HepG2 (cell line): ENCODE results near the gene CCDC183. TPM values are rescaled to one million over a fixed set of nuclear protein-coding genes. Genes with fewer than 3 reads are reported as not detected.

ENCODE experiments used
- ATF1 ChIP-seq: IDR thresholded peaks from 2 replicates; pipeline ENCODE4 v1.6.1; 2016; ENCODE audit warnings: mild to moderate bottlenecking, control low read depth
- ATM ChIP-seq: fragments of 450-650 bp; IDR thresholded peaks from 2 replicates; pipeline ENCODE4 v1.7.1; 2017; ENCODE audit warnings: mild to moderate bottlenecking, borderline replicate concordance
- CENPBD1 ChIP-seq: sonication (generic); formaldehyde crosslinking; IDR thresholded peaks from 2 replicates; pipeline ENCODE4 v1.8.0; 2022; ENCODE audit warnings: missing genetic modification reagents, low read depth, mild to moderate bottlenecking, borderline replicate concordance
- CTCF ChIP-seq: sonication (generic); formaldehyde crosslinking; IDR thresholded peaks from 2 replicates; pipeline ENCODE4 v1.5.0; 2020; ENCODE audit warnings: mild to moderate bottlenecking, missing genetic modification reagents, moderate library complexity
- GATA4 ChIP-seq: sonication (generic); IDR thresholded peaks from 2 replicates; pipeline ENCODE4 v1.6.1; 2016; ENCODE audit warnings: antibody characterized with exemption, low read depth, borderline replicate concordance
- GLI4 ChIP-seq: sonication (generic); formaldehyde crosslinking; IDR thresholded peaks from 2 replicates; pipeline ENCODE4 v1.5.1; 2020; ENCODE audit warnings: missing genetic modification reagents, mild to moderate bottlenecking, moderate library complexity, borderline replicate concordance
- MXD3 ChIP-seq: IDR thresholded peaks from 2 replicates; pipeline ENCODE4 v1.6.1; 2016; ENCODE audit warnings: mild to moderate bottlenecking, missing biosample characterization, missing genetic modification reagents
- NFIB ChIP-seq: sonication (generic); formaldehyde crosslinking; IDR thresholded peaks from 2 replicates; pipeline ENCODE4 v1.9.0; 2021; ENCODE audit warnings: missing genetic modification reagents, mild to moderate bottlenecking, borderline replicate concordance
- SNAPC4 ChIP-seq: sonication (generic); formaldehyde crosslinking; IDR thresholded peaks from 2 replicates; pipeline ENCODE4 v1.4.0; 2020; ENCODE audit warnings: mild to moderate bottlenecking, missing genetic modification reagents
- U2AF1 ChIP-seq: fragments of 200-400 bp; formaldehyde crosslinking; optimal IDR thresholded peaks from 2 replicates; pipeline ENCODE3; 2017; ENCODE audit warnings: mild to moderate bottlenecking, low read depth, low read length
- YY1 ChIP-seq: IDR thresholded peaks from 2 replicates; pipeline ENCODE4 v1.6.1; 2011; ENCODE audit warnings: low read length, low read depth, moderate library complexity, mild to moderate bottlenecking; ENCODE audit not compliant: insufficient read depth, insufficient replicate concordance
- ZBTB7B ChIP-seq: sonication (generic); formaldehyde crosslinking; IDR thresholded peaks from 2 replicates; pipeline ENCODE4 v1.4.0; 2020; ENCODE audit warnings: missing genetic modification reagents
- ZFAT ChIP-seq: sonication (generic); formaldehyde crosslinking; conservative IDR thresholded peaks from 2 replicates; pipeline ENCODE4 v1.8.1; 2023; ENCODE audit warnings: missing genetic modification reagents, inconsistent platforms
- ZFP36 ChIP-seq: fragments of 150-350 bp; IDR thresholded peaks from 2 replicates; pipeline ENCODE4 v1.6.1; 2018; ENCODE audit warnings: borderline replicate concordance, low read length, low read depth; ENCODE audit not compliant: partially characterized antibody
- ZNF234 ChIP-seq: sonication (generic); formaldehyde crosslinking; conservative IDR thresholded peaks from 2 replicates; pipeline ENCODE4 v1.5.1; 2020; ENCODE audit warnings: mild to moderate bottlenecking, missing genetic modification reagents
- ZNF687 ChIP-seq: sonication (generic); formaldehyde crosslinking; IDR thresholded peaks from 2 replicates; pipeline ENCODE4 v1.5.1; 2020; ENCODE audit warnings: mild to moderate bottlenecking, missing genetic modification reagents, moderate library complexity
- polyA plus RNA-seq, 8 experiments: library from polyadenylated mRNA; depleted of rRNA in 3 of 8; stranded (reverse) in 7 of 8; unstranded in 1 of 8; fragments of >200 nt; fragmentation: Illumina TruSeq in 4 of 8; extraction: Trizol in 4 of 8; gene quantifications; 2 replicates each; pipeline versions ENCODE4 v1.2.1 to v1.2.3, GENCODE V29; 2011 to 2016; ENCODE audit warnings: low read depth in 4 of 8, missing spikeins in 1 of 8, mixed read lengths in 1 of 8; ENCODE audit not compliant: insufficient read depth in 1 of 8
- total RNA-seq, 5 experiments: library from RNA; depleted of rRNA; stranded (reverse); fragments of >200 nt; fragmentation: Illumina TruSeq; extraction: Trizol; gene quantifications; 2 replicates each; pipeline ENCODE4 v1.2.3, GENCODE V29; 2016; ENCODE audit warnings: low read depth in 1 of 5

Gene CCDC183
- total and polyA plus RNA-seq, 2 of the 13 experiments (the other 11 are each of a cell fraction or from before 2014, with no cell fraction given) = 5.0 to 66.4 TPM

GRCh38 chr9:136799079-136799853, 3.1 kb downstream of the CCDC183 start (continued):
- TF ChIP-seq U2AF1 = peak; percentile 95
- TF ChIP-seq ZNF687 (CRISPR knock-in tag) = peak; percentile 96
- 0 out of 2 replicates have a peak, but pooled peaks have one; percentile 8 for TF ChIP-seq CTCF (CRISPR knock-in tag)
- no peak; the same call in 1 of the 2 replicates for TF ChIP-seq CENPBD1
- peak; percentile 36 for TF ChIP-seq YY1
- peak; percentile 64; the same call in 1 of the 2 replicates for TF ChIP-seq GATA4
- TF ChIP-seq ATM = no peak
- peak; percentile 86; the same call in 1 of the 2 replicates for TF ChIP-seq GLI4 (CRISPR knock-in tag)
- TF ChIP-seq ZBTB7B (CRISPR knock-in tag) = peak; percentile 86
- TF ChIP-seq NFIB (CRISPR knock-in tag) = peak; percentile 79; the same call in 1 of the 2 replicates
- TF ChIP-seq ZFAT (CRISPR knock-in tag) = no peak
- TF ChIP-seq ATF1 (CRISPR knock-in tag) = no peak
- TF ChIP-seq SNAPC4 (CRISPR knock-in tag) = no peak; the same call in 1 of the 2 replicates
- no peak for TF ChIP-seq ZNF234
- TF ChIP-seq MXD3 (CRISPR knock-in tag) = 0 out of 2 replicates have a peak, but pooled peaks have one; percentile 4
- TF ChIP-seq ZFP36 = no peak
